Measurements from ENCODE around the gene TIGD7. TPM values are rescaled to one million over a fixed set of nuclear protein-coding genes. Genes with fewer than 3 reads are reported as not detected.

The TIGD7 gene
- polyA plus RNA-seq, 3 donors = 0.32 to 1.4 (median 0.64) TPM

DNA sequence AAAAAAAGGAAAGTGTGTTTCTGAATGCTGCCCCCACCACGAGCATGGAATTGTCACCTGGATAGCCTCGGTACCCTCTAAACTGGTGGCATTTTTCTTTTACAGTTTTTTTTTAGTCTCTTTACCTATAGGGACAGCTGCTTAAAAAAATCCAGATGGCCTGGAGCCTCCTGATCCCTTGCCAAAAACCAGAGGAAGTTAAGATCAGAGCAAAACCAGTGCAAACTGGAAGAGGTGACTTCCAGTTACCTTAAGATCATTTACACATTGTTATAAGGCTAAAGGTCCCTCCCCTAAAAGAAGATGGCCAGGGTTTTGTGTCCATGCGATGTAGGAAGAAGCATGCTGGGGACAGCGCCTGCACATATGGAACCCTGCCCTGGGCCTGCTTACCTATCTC is 52.3 kb downstream of the TIGD7 start:
- 93% methylated on average over 2 of the region's 4 CpGs for WGBS (ENCODE audit: insufficient coverage)
- Histone ChIP-seq H3K4me1 (ENCODE audit: control insufficient read depth in 1 of 2, insufficient read depth in 2 of 2, low read length in 2 of 2) (peaks cover 71 to 88% of the 10 kb centered on the region in 2 donors), H3K36me3 (replicated peaks in 1 of 2; ENCODE audit: control insufficient read depth in 1 of 2, insufficient read depth in 2 of 2, low read length in 2 of 2) (peaks cover 63 to 71% of the 10 kb centered on the region in 2 donors), H3K9me3 (replicated peaks in 1 of 2; ENCODE audit: control insufficient read depth in 1 of 2, insufficient read depth in 1 of 2, low read length in 2 of 2) (no peaks in the 10 kb centered on the region), H3K4me3 (replicated peaks in 1 of 3; ENCODE audit: low read depth in 2 of 3, low read length in 3 of 3) (peak overlapping the region; percentile 2 to 98 (median 15)), H3K27me3 (ENCODE audit: control insufficient read depth in 2 of 2, insufficient read depth in 2 of 2, low read length in 2 of 2) (no peaks in the 10 kb centered on the region), H3K9ac (ENCODE audit: insufficient read depth, low read length, poor library complexity, severe bottlenecking) (peak overlapping the region; percentile 80), H3K27ac (ENCODE audit: low read depth in 1 of 2, low read length in 2 of 2) (peak overlapping the region in 1 of 2 donors; percentile 90), H4K20me1 (ENCODE audit: insufficient read depth, low read length) (peaks cover 85% of the 10 kb centered on the region), H3K4me2 (replicated peaks; ENCODE audit: extremely low read depth, low read length, poor library complexity, severe bottlenecking) (peak overlapping the region; percentile 88), H3K79me2 (ENCODE audit: insufficient read depth, low read length) (peaks cover 98% of the 10 kb centered on the region), H2AFZ (ENCODE audit: insufficient read depth, low read depth, low read length, poor library complexity, severe bottlenecking) (no peak overlapping the region)
- TF ChIP-seq, protein P1, sequence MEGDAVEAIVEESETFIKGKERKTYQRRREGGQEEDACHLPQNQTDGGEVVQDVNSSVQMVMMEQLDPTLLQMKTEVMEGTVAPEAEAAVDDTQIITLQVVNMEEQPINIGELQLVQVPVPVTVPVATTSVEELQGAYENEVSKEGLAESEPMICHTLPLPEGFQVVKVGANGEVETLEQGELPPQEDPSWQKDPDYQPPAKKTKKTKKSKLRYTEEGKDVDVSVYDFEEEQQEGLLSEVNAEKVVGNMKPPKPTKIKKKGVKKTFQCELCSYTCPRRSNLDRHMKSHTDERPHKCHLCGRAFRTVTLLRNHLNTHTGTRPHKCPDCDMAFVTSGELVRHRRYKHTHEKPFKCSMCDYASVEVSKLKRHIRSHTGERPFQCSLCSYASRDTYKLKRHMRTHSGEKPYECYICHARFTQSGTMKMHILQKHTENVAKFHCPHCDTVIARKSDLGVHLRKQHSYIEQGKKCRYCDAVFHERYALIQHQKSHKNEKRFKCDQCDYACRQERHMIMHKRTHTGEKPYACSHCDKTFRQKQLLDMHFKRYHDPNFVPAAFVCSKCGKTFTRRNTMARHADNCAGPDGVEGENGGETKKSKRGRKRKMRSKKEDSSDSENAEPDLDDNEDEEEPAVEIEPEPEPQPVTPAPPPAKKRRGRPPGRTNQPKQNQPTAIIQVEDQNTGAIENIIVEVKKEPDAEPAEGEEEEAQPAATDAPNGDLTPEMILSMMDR (IDR thresholded peaks at IDR 0.05) = no peak
- peaks cover 87% of the 10 kb centered on the region for H3K4me1 Mint-ChIP-seq
- peaks cover 0 to 2% (median 0%) of the 10 kb centered on the region in 3 donors for H3K27me3 Mint-ChIP-seq (ENCODE audit: low read depth in 3 of 3)
- H3K36me3 Mint-ChIP-seq = peaks cover 58 to 74% of the 10 kb centered on the region in 2 donors
- H3K27ac Mint-ChIP-seq = peak overlapping the region in 5 of 7 donors; percentile 3 to 82 (median 15)
- H3K9me3 Mint-ChIP-seq = peaks cover 0 to 3% (median 0%) of the 10 kb centered on the region in 7 donors
- intact Hi-C loops (cut with micrococcal nuclease) = no loop called here
- DNase-seq = no peak
- H3K4me3 Mint-ChIP-seq = peak overlapping the region; percentile 73 to 84

DNA sequence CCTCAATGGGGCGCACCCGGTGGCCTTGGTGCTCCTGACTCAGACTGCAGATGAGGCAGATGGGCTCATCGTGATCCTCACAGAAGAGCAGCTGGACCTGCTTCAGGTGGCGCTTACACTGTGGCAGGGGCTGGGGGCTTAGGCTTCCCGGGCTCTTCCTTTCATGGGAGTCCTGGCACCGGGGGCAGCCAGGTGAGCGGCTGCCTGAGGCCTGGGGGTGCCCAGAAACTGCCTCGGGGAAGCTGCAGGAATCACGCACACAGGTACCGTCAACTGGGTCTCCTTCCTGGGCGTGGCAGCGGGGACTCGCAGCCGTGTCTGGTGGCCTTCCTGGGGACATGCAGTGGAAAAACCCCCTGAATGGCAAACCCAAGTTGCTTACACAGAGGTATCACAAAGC is 55.8 kb downstream of the TIGD7 start:
- H3K27me3 ChIP-seq (ENCODE audit: control insufficient read depth in 2 of 2, insufficient read depth in 2 of 2, low read length in 2 of 2) = no peaks in the 10 kb centered on the region
- H3K4me3 Mint-ChIP-seq = no peak overlapping the region

More for the DNA sequence above, 55.8 kb downstream of the TIGD7 start:
- peaks cover 0 to 2% (median 0%) of the 10 kb centered on the region in 3 donors for H3K27me3 Mint-ChIP-seq (ENCODE audit: low read depth in 3 of 3)
- H3K36me3 Mint-ChIP-seq = peaks cover 86 to 97% of the 10 kb centered on the region in 2 donors
- H2AFZ ChIP-seq (ENCODE audit: insufficient read depth, low read depth, low read length, poor library complexity, severe bottlenecking) = no peak overlapping the region
- peaks cover 47 to 65% of the 10 kb centered on the region in 2 donors for H3K4me1 ChIP-seq (ENCODE audit: control insufficient read depth in 1 of 2, insufficient read depth in 2 of 2, low read length in 2 of 2)
- peaks cover 92 to 100% of the 10 kb centered on the region in 2 donors for H3K36me3 ChIP-seq (replicated peaks in 1 of 2; ENCODE audit: control insufficient read depth in 1 of 2, insufficient read depth in 2 of 2, low read length in 2 of 2)
- TF ChIP-seq, protein P1 (IDR thresholded peaks at IDR 0.05) = no peak
- no peak overlapping the region for H3K27ac Mint-ChIP-seq
- H4K20me1 ChIP-seq (ENCODE audit: insufficient read depth, low read length) = peaks cover 100% of the 10 kb centered on the region
- H3K4me1 Mint-ChIP-seq = peaks cover 63% of the 10 kb centered on the region
- H3K27ac ChIP-seq (ENCODE audit: low read depth in 1 of 2, low read length in 2 of 2) = peak overlapping the region in 1 of 2 donors; percentile 45
- H3K4me3 ChIP-seq (replicated peaks in 1 of 3; ENCODE audit: low read depth in 2 of 3, low read length in 3 of 3) = no peak overlapping the region
- WGBS (ENCODE audit: insufficient coverage) = 93% methylated on average over 14 of the region's 14 CpGs
- no peaks in the 10 kb centered on the region for H3K9me3 ChIP-seq (replicated peaks in 1 of 2; ENCODE audit: control insufficient read depth in 1 of 2, insufficient read depth in 1 of 2, low read length in 2 of 2)
- intact Hi-C loops (cut with micrococcal nuclease) = no loop called here
- peak overlapping the region; percentile 16 for H3K4me2 ChIP-seq (replicated peaks; ENCODE audit: extremely low read depth, low read length, poor library complexity, severe bottlenecking)
- H3K79me2 ChIP-seq (ENCODE audit: insufficient read depth, low read length) = peaks cover 94% of the 10 kb centered on the region
- H3K9me3 Mint-ChIP-seq = peaks cover 0 to 3% (median 0%) of the 10 kb centered on the region in 7 donors
- DNase-seq = no peak
- no peak overlapping the region for H3K9ac ChIP-seq (ENCODE audit: insufficient read depth, low read length, poor library complexity, severe bottlenecking)
